Effector memory CD4-positive, alpha-beta T cell (primary cell): Measurements from ENCODE around the gene COPB2.

Source experiments
- DNase-seq, 3 donors: peaks; one replicate each; pipeline ENCODE4 v3.0.0-alpha.2; 2020
- H3K27ac ChIP-seq: 2 replicates; pipeline ENCODE4 v1.7.0; 2013; ENCODE audit warnings: mild to moderate bottlenecking, low read length, moderate library complexity; ENCODE audit not compliant: insufficient read depth, poor library complexity, severe bottlenecking
- H3K27me3 ChIP-seq: replicated peaks from 2 replicates; pipeline ENCODE4 v1.7.0; 2013; ENCODE audit warnings: mild to moderate bottlenecking, low read length; ENCODE audit not compliant: insufficient read depth, control insufficient read depth, poor library complexity, severe bottlenecking
- H3K36me3 ChIP-seq: 2 replicates; pipeline ENCODE4 v1.7.0; 2013; ENCODE audit warnings: mild to moderate bottlenecking, low read length, moderate library complexity; ENCODE audit not compliant: control insufficient read depth, insufficient read depth
- H3K4me1 ChIP-seq: 2 replicates; pipeline ENCODE4 v1.7.0; 2013; ENCODE audit warnings: low read length, mild to moderate bottlenecking; ENCODE audit not compliant: control insufficient read depth, insufficient read depth, poor library complexity, severe bottlenecking
- H3K4me3 ChIP-seq: 2 replicates; pipeline ENCODE4 v1.7.0; 2013; ENCODE audit warnings: low read length, low read depth, mild to moderate bottlenecking; ENCODE audit not compliant: insufficient read depth, poor library complexity, severe bottlenecking
- H3K9me3 ChIP-seq: 2 replicates; pipeline ENCODE4 v1.7.0; 2013; ENCODE audit warnings: mild to moderate bottlenecking, low read length, moderate library complexity; ENCODE audit not compliant: control insufficient read depth

COPB2 gene

GRCh38 chr3:139332092-139332491, 57.4 kb downstream of the COPB2 start:
- Histone ChIP-seq H3K27me3 (peaks cover 3% of the 10 kb centered on the region), H3K9me3 (no peaks in the 10 kb centered on the region)

GRCh38 chr3:139329364-139329850, 60.0 kb downstream of the COPB2 start:
- Histone ChIP-seq H3K27me3 (peaks cover 3% of the 10 kb centered on the region), H3K4me1 (peaks cover 8% of the 10 kb centered on the region), H3K9me3 (no peaks in the 10 kb centered on the region), H3K27ac (no peak overlapping the region), H3K4me3 (peak overlapping the region; percentile 30), H3K36me3 (no peaks in the 10 kb centered on the region)
- peak; percentile 65 to 79 (median 69) for DNase-seq

More at GRCh38 chr3:139332092-139332491, 57.4 kb downstream of the COPB2 start:
- Histone ChIP-seq H3K27ac (no peak overlapping the region), H3K4me1 (peaks cover 8% of the 10 kb centered on the region), H3K36me3 (no peaks in the 10 kb centered on the region), H3K4me3 (no peak overlapping the region)
- no peak for DNase-seq

GRCh38 chr3:139328356-139328755, 61.1 kb downstream of the COPB2 start:
- no peaks in the 10 kb centered on the region for H3K36me3 ChIP-seq
- DNase-seq: no peak
- H3K4me3 ChIP-seq: no peak overlapping the region
- H3K27ac ChIP-seq: no peak overlapping the region
- no peaks in the 10 kb centered on the region for H3K9me3 ChIP-seq
- peaks cover 3% of the 10 kb centered on the region for H3K27me3 ChIP-seq
- H3K4me1 ChIP-seq: peaks cover 8% of the 10 kb centered on the region

- Histone ChIP-seq H3K27me3 (peaks cover 3% of the 10 kb centered on the region), H3K36me3 (no peaks in the 10 kb centered on the region), H3K9me3 (no peaks in the 10 kb centered on the region), H3K4me3 (no peak overlapping the region), H3K4me1 (peaks cover 8% of the 10 kb centered on the region), H3K27ac (no peak overlapping the region)
- no peak for DNase-seq
These were observed 61.6 kb downstream of the COPB2 start for GRCh38 chr3:139327861-139328260.

- no peaks in the 10 kb centered on the region for H3K9me3 ChIP-seq
- no peak for DNase-seq
- no peak overlapping the region for H3K27ac ChIP-seq
- H3K4me1 ChIP-seq: peaks cover 8% of the 10 kb centered on the region
- H3K27me3 ChIP-seq: peaks cover 3% of the 10 kb centered on the region
- no peaks in the 10 kb centered on the region for H3K36me3 ChIP-seq
- no peak overlapping the region for H3K4me3 ChIP-seq
These were observed 62.2 kb downstream of the COPB2 start for GRCh38 chr3:139327231-139327630.

GRCh38 chr3:139326707-139327106, 62.7 kb downstream of the COPB2 start:
- no peak for DNase-seq
- Histone ChIP-seq H3K36me3 (no peaks in the 10 kb centered on the region), H3K27ac (no peak overlapping the region), H3K9me3 (no peaks in the 10 kb centered on the region), H3K27me3 (peaks cover 3% of the 10 kb centered on the region), H3K4me1 (peaks cover 8% of the 10 kb centered on the region), H3K4me3 (no peak overlapping the region)

GRCh38 chr3:139326131-139326530, 63.3 kb downstream of the COPB2 start:
- DNase-seq: no peak
- H3K27ac ChIP-seq: no peak overlapping the region
- no peaks in the 10 kb centered on the region for H3K36me3 ChIP-seq
- H3K4me1 ChIP-seq: peaks cover 8% of the 10 kb centered on the region
- peaks cover 3% of the 10 kb centered on the region for H3K27me3 ChIP-seq
- no peaks in the 10 kb centered on the region for H3K9me3 ChIP-seq
- no peak overlapping the region for H3K4me3 ChIP-seq

GRCh38 chr3:139325551-139325950, 63.9 kb downstream of the COPB2 start:
- no peak for DNase-seq
- H3K9me3 ChIP-seq: no peaks in the 10 kb centered on the region
- no peak overlapping the region for H3K27ac ChIP-seq
- no peaks in the 10 kb centered on the region for H3K36me3 ChIP-seq
- H3K4me3 ChIP-seq: no peak overlapping the region
- H3K27me3 ChIP-seq: peaks cover under 1% of the 10 kb centered on the region
- H3K4me1 ChIP-seq: peaks cover 8% of the 10 kb centered on the region

GRCh38 chr3:139324456-139324855, 65.0 kb downstream of the COPB2 start:
- no peak for DNase-seq
- Histone ChIP-seq H3K27ac (no peak overlapping the region), H3K9me3 (no peaks in the 10 kb centered on the region), H3K4me1 (peaks cover 5% of the 10 kb centered on the region), H3K4me3 (no peak overlapping the region), H3K36me3 (no peaks in the 10 kb centered on the region), H3K27me3 (no peaks in the 10 kb centered on the region)

- H3K4me1 ChIP-seq: no peaks in the 10 kb centered on the region
These were observed 66.3 kb downstream of the COPB2 start for GRCh38 chr3:139323146-139323545.

More at GRCh38 chr3:139323146-139323545, 66.3 kb downstream of the COPB2 start:
- Histone ChIP-seq H3K36me3 (no peaks in the 10 kb centered on the region), H3K9me3 (no peaks in the 10 kb centered on the region), H3K4me3 (no peak overlapping the region), H3K27me3 (no peaks in the 10 kb centered on the region), H3K27ac (no peak overlapping the region)
- no peak for DNase-seq
